Calu3 (cell line): Measurements from ENCODE around the gene ZYX. TPM values are rescaled to one million over a fixed set of nuclear protein-coding genes. Genes with fewer than 3 reads are reported as not detected.
"Not testable (repeated sequence)": the region's sequence is repeated elsewhere in the genome, so short reads cannot be mapped to it uniquely, and the experiment has no call there.

Experiments used
- BruUV-seq: library from RNA; stranded (reverse); fragments of 400-500 nt; replicated peaks from 2 replicates; lab custom pipeline; 2021; lab: Mats Ljungman, UMichigan
- CTCF ChIA-PET: fragments of 300-600 bp; sonication (Branson Sonifier 250); formaldehyde crosslinking; loops from one replicate; lab custom pipeline; 2022; ENCODE audit warnings: antibody characterized with exemption; lab: Charles Lee
- DNase-seq: peaks from one replicate; pipeline ENCODE4 v3.0.0; 2022
- H3K27ac Mint-ChIP-seq: one replicate; pipeline ENCODE4 v1.8.0; 2022; ENCODE audit warnings: mixed read lengths; ENCODE audit not compliant: unreplicated experiment
- H3K27me3 Mint-ChIP-seq: one replicate; pipeline ENCODE4 v1.8.0; 2022; ENCODE audit warnings: mixed read lengths; ENCODE audit not compliant: unreplicated experiment
- H3K36me3 Mint-ChIP-seq: one replicate; pipeline ENCODE4 v1.8.0; 2022; ENCODE audit warnings: mild to moderate bottlenecking, moderate library complexity, mixed read lengths; ENCODE audit not compliant: insufficient read depth, unreplicated experiment
- H3K4me1 Mint-ChIP-seq: one replicate; pipeline ENCODE4 v1.8.0; 2022; ENCODE audit warnings: mild to moderate bottlenecking, low read depth, mixed read lengths; ENCODE audit not compliant: unreplicated experiment
- H3K4me3 Mint-ChIP-seq: one replicate; pipeline ENCODE4 v1.8.0; 2022; ENCODE audit warnings: mild to moderate bottlenecking, low read depth, moderate library complexity, mixed read lengths; ENCODE audit not compliant: unreplicated experiment
- H3K9me3 Mint-ChIP-seq: one replicate; pipeline ENCODE4 v1.8.0; 2022; ENCODE audit warnings: low read depth, mixed read lengths; ENCODE audit not compliant: unreplicated experiment
- intact Hi-C: fragments of 100-400 bp; cut with micrococcal nuclease; formaldehyde crosslinking; loops from one replicate; pipeline ENCODE4 v1.10.0; 2022; ENCODE audit not compliant: unreplicated experiment
- total RNA-seq: library from RNA; stranded (reverse); gene quantifications from 2 replicates; pipeline ENCODE4 v1.2.3, GENCODE V29; 2022
- TF ChIP-seq, protein P1 (sequence below): fragments of 200-600 bp; IDR thresholded peaks from one replicate; pipeline ENCODE4 v1.8.0; 2022; ENCODE audit warnings: antibody characterized with exemption; ENCODE audit not compliant: unreplicated experiment

Gene ZYX
- total RNA-seq, 1 experiment from 2014 or later = 114 TPM

DNA sequence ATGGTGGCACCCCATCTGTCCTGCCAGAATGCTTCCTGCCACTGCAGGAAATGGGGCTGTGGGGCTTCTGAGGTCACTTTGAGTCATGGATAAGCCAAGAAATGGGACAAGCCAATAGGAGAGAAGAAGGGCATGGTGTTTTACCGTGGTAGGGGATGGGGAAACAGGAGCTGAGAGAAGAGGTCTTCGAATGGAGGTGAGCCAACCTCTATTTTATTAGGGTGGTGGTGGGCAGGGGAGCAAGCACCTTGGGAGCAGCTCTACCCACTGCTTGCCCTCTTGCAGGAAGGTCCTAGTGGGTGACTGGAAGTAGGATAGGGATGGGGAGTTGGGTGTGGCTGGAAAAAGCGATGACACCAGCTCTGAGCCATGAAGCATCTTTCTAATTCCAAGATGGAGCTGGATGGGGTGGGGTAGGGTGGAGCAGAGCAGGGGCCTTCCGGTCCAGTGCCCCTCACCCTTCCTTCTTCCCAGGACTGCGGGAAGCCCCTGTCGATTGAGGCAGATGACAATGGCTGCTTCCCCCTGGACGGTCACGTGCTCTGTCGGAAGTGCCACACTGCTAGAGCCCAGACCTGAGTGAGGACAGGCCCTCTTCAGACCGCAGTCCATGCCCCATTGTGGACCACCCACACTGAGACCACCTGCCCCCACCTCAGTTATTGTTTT is 9.1 kb downstream of the ZYX start:
- no peak overlapping the region for H3K4me3 Mint-ChIP-seq
- BruUV-seq = TSS peak; percentile 48
- no peaks in the 10 kb centered on the region for H3K4me1 Mint-ChIP-seq
- intact Hi-C loops = no loop called here
- DNase-seq = no peak
- CTCF ChIA-PET = no interaction called here
- H3K27me3 Mint-ChIP-seq = no peaks in the 10 kb centered on the region
- TF ChIP-seq, protein P1, sequence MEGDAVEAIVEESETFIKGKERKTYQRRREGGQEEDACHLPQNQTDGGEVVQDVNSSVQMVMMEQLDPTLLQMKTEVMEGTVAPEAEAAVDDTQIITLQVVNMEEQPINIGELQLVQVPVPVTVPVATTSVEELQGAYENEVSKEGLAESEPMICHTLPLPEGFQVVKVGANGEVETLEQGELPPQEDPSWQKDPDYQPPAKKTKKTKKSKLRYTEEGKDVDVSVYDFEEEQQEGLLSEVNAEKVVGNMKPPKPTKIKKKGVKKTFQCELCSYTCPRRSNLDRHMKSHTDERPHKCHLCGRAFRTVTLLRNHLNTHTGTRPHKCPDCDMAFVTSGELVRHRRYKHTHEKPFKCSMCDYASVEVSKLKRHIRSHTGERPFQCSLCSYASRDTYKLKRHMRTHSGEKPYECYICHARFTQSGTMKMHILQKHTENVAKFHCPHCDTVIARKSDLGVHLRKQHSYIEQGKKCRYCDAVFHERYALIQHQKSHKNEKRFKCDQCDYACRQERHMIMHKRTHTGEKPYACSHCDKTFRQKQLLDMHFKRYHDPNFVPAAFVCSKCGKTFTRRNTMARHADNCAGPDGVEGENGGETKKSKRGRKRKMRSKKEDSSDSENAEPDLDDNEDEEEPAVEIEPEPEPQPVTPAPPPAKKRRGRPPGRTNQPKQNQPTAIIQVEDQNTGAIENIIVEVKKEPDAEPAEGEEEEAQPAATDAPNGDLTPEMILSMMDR = no peak
- no peak overlapping the region for H3K27ac Mint-ChIP-seq
- no peaks in the 10 kb centered on the region for H3K9me3 Mint-ChIP-seq
- peaks cover 52% of the 10 kb centered on the region for H3K36me3 Mint-ChIP-seq

DNA sequence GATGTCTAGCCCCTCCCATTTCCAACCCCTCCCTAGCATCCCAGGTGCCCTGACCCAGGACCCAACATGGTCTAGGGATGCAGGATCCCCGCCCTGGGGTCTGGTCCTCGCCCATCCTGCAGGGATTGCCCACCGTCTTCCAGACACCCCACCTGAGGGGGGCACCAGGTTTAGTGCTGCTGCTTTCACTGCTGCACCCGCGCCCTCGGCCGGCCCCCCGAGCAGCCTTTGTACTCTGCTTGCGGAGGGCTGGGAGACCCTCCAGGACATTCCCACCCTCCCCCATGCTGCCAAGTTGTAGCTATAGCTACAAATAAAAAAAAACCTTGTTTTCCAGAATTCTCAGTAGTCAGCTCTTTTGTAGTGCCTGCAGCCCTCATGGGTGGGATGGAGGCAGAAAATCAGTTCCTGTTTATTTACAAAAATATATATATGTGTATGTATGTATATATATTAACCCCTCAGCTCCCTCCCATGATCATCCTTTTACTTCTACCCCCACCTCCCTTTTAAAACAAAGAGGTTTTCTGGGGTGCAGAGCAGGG is 9.7 kb downstream of the ZYX start:
- CTCF ChIA-PET = no interaction called here

DNA sequence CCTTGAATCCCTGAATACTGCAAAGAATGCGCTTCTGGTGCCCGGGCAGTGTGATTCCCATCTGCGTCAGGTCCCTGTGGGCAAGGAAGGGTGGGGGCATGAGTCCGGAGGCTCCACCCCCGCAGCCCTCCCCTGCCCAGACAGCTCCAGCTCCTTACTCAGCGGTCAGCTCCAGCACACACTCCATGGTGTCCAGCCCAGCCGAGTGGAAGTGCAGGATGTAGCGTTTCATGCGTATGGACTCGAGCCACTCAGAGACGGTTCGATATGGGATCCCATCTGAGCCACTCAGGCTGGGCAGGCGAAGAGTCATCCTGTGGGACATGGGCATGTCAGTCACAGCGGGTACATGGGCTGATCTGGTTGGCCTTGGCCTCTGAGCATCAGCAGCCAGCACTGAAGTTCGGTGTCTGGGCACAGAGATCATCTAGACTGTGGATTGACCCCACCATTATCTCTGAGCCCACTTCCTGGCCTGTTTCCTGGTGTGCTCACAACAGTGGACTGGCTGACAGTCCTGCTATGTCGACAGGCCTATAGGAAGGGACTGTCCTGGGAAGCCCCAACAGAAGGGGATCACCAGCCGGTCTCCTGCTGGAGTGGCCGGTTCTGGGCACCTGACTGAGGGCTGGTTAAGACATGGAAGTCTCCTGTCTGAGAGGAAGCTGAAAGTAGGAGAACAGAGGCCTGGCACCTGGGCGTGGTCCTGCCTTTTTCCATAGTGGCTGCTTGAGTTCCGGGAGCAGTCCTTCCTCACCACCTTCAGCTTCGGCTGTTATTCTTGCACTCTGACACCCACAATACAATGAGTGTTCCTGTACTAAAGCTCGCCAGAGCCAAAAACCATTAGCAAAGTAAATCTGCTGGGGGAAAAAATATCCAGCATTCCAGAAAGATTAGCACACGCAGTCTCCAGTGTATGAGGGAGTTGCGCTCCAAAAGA is 10.6 kb downstream of the ZYX start:
- no peaks in the 10 kb centered on the region for H3K9me3 Mint-ChIP-seq
- intact Hi-C loops = no loop called here
- TF ChIP-seq, protein P1 = no peak
- CTCF ChIA-PET = interaction anchor here (1.2 kb wide), 1 partner anchor 10 kb away, joined by 3 read pairs; no protein-coding TSS in a partner anchor
- H3K4me3 Mint-ChIP-seq = no peak overlapping the region
- peaks cover 54% of the 10 kb centered on the region for H3K36me3 Mint-ChIP-seq
- no peak overlapping the region for H3K27ac Mint-ChIP-seq
- DNase-seq = no peak
- BruUV-seq = no TSS peak
- no peaks in the 10 kb centered on the region for H3K27me3 Mint-ChIP-seq
- H3K4me1 Mint-ChIP-seq = no peaks in the 10 kb centered on the region

More for the DNA sequence above, 9.7 kb downstream of the ZYX start:
- no peaks in the 10 kb centered on the region for H3K27me3 Mint-ChIP-seq
- DNase-seq = no peak
- TF ChIP-seq, protein P1 = no peak
- H3K36me3 Mint-ChIP-seq = peaks cover 54% of the 10 kb centered on the region
- H3K4me1 Mint-ChIP-seq = no peaks in the 10 kb centered on the region
- H3K4me3 Mint-ChIP-seq = no peak overlapping the region
- intact Hi-C loops = no loop called here
- no peak overlapping the region for H3K27ac Mint-ChIP-seq
- H3K9me3 Mint-ChIP-seq = no peaks in the 10 kb centered on the region
- no TSS peak for BruUV-seq

DNA sequence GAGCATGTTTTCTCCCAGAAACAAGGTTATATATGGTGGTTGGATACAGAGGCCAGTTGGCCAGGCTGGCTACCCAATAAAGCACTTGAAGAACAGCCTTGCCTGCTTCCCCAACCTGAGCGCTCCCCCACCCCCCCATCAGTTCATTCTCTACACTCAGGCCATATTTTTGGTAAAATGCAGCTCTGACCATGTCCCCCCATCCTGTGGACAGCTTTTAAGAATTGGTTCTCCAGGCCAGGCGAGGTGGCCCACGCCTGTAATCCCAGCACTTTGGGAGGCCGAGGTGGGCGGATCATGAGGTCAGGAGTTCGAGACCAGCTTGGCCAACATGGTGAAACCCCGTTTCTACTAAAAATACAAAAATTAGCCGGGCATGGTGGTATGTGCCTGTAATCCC is 11.3 kb downstream of the ZYX start:
- H3K4me3 Mint-ChIP-seq, intact Hi-C loops, BruUV-seq, H3K9me3 Mint-ChIP-seq, H3K4me1 Mint-ChIP-seq, H3K27ac Mint-ChIP-seq, DNase-seq, H3K27me3 Mint-ChIP-seq: not testable (repeated sequence)
- H3K36me3 Mint-ChIP-seq = peaks cover 57% of the 10 kb centered on the region
- CTCF ChIA-PET = interaction anchor here (0.6 to 1.2 kb wide), 3 partner anchors 9 to 16 kb away, joined by 3 to 5 read pairs (median 3); no protein-coding TSS in a partner anchor
